WTC11 (cell line): ENCODE measurements around the gene NCCRP1. TPM values are rescaled to one million over a fixed set of nuclear protein-coding genes. Genes with fewer than 3 reads are reported as not detected.

Experiments used
- ATAC-seq: fragments of 200-7000 bp; cut with Tn5 transposase; 2 replicates; pipeline ENCODE4 v1.10.0; 2021; ENCODE audit warnings: mild to moderate bottlenecking, moderate library complexity
- CTCF ChIA-PET: fragments of 300-600 bp; sonication (Branson Sonifier 250); formaldehyde crosslinking; loops from one replicate; lab custom pipeline; 2021; ENCODE audit warnings: antibody characterized with exemption; lab: Charles Lee
- POLR2A ChIA-PET: fragments of 350-600 bp; sonication (Branson Sonifier 250); formaldehyde crosslinking; loops from one replicate; lab custom pipeline; 2021; ENCODE audit warnings: antibody characterized with exemption; lab: Charles Lee
- DNase-seq: peaks from one replicate; pipeline ENCODE4 v3.0.0; 2021; ENCODE audit warnings: low spot score
- H3K27ac Mint-ChIP-seq: 2 replicates; pipeline ENCODE4 v1.8.0; 2021; ENCODE audit warnings: mixed read lengths
- H3K27me3 Mint-ChIP-seq: 2 replicates; pipeline ENCODE4 v1.8.0; 2021; ENCODE audit warnings: low read depth, mild to moderate bottlenecking, moderate library complexity, mixed read lengths
- H3K36me3 Mint-ChIP-seq: 2 replicates; pipeline ENCODE4 v1.8.0; 2021; ENCODE audit warnings: mixed read lengths
- H3K4me1 Mint-ChIP-seq: 2 replicates; pipeline ENCODE4 v1.8.0; 2022; ENCODE audit warnings: mixed read lengths
- H3K4me3 Mint-ChIP-seq: 2 replicates; pipeline ENCODE4 v1.8.0; 2021; ENCODE audit warnings: mild to moderate bottlenecking, moderate library complexity, mixed read lengths
- H3K9me3 Mint-ChIP-seq: 2 replicates; pipeline ENCODE4 v1.8.0; 2021; ENCODE audit warnings: mixed read lengths
- ATF1 ChIP-seq: sonication (generic); formaldehyde crosslinking; IDR thresholded peaks from 2 replicates; pipeline ENCODE4 v1.8.1; 2023; ENCODE audit warnings: mild to moderate bottlenecking, moderate library complexity, missing genetic modification reagents
- CBFB ChIP-seq: sonication (generic); formaldehyde crosslinking; IDR thresholded peaks from 2 replicates; pipeline ENCODE4 v1.8.1; 2022; ENCODE audit warnings: mild to moderate bottlenecking, low read depth, missing genetic modification reagents
- ESRRA ChIP-seq: sonication (generic); formaldehyde crosslinking; IDR thresholded peaks from 2 replicates; pipeline ENCODE4 v1.8.1; 2022; ENCODE audit warnings: mild to moderate bottlenecking, missing genetic modification reagents, borderline replicate concordance
- GRHL2 ChIP-seq: fragments of 250-450 bp; sonication (Bioruptor Pico); IDR thresholded peaks from 2 replicates; pipeline ENCODE4 v1.8.0; 2022; ENCODE audit warnings: mild to moderate bottlenecking, moderate library complexity; ENCODE audit not compliant: insufficient replicate concordance, severe bottlenecking
- HMGXB4 ChIP-seq: sonication (generic); formaldehyde crosslinking; IDR thresholded peaks from 2 replicates; pipeline ENCODE4 v1.8.1; 2023; ENCODE audit warnings: mild to moderate bottlenecking, moderate library complexity, missing genetic modification reagents
- JAZF1 ChIP-seq: fragments of 250-450 bp; sonication (Bioruptor Pico); IDR thresholded peaks from 2 replicates; pipeline ENCODE4 v1.9.0; 2021; ENCODE audit warnings: moderate library complexity, mild to moderate bottlenecking, inconsistent platforms
- KAT7 ChIP-seq: sonication (generic); formaldehyde crosslinking; IDR thresholded peaks from 2 replicates; pipeline ENCODE4 v1.8.1; 2023; ENCODE audit warnings: missing genetic modification reagents, mild to moderate bottlenecking, borderline replicate concordance
- MLX ChIP-seq: sonication (generic); formaldehyde crosslinking; IDR thresholded peaks from 2 replicates; pipeline ENCODE4 v1.8.1; 2023; ENCODE audit warnings: mild to moderate bottlenecking, missing genetic modification reagents, moderate library complexity
- MXD4 ChIP-seq: fragments of 250-450 bp; sonication (Bioruptor Pico); IDR thresholded peaks from 2 replicates; pipeline ENCODE4 v1.8.0; 2021; ENCODE audit warnings: mild to moderate bottlenecking, moderate library complexity, borderline replicate concordance
- NFYB ChIP-seq: sonication (generic); formaldehyde crosslinking; conservative IDR thresholded peaks from 2 replicates; pipeline ENCODE4 v1.8.0; 2022; ENCODE audit warnings: low read depth, missing genetic modification reagents
- RORB ChIP-seq: fragments of 250-450 bp; sonication (Bioruptor Pico); IDR thresholded peaks from 2 replicates; pipeline ENCODE4 v1.9.0; 2021; ENCODE audit warnings: mild to moderate bottlenecking
- SP1 ChIP-seq: sonication (generic); formaldehyde crosslinking; conservative IDR thresholded peaks from 2 replicates; pipeline ENCODE4 v1.8.1; 2022; ENCODE audit warnings: missing genetic modification reagents
- ZNF121 ChIP-seq: sonication (generic); formaldehyde crosslinking; IDR thresholded peaks from 2 replicates; pipeline ENCODE4 v1.8.0; 2023; ENCODE audit warnings: missing genetic modification reagents
- ZNF425 ChIP-seq: fragments of 250-450 bp; sonication (Bioruptor Pico); conservative IDR thresholded peaks from 2 replicates; pipeline ENCODE4 v1.9.0; 2021; ENCODE audit warnings: mild to moderate bottlenecking
- ZNF512 ChIP-seq: sonication (generic); formaldehyde crosslinking; IDR thresholded peaks from 2 replicates; pipeline ENCODE4 v1.8.1; 2022; ENCODE audit warnings: missing genetic modification reagents, borderline replicate concordance
- ZNF532 ChIP-seq: fragments of 250-450 bp; sonication (Bioruptor Pico); IDR thresholded peaks from 2 replicates; pipeline ENCODE4 v1.9.0; 2021; ENCODE audit warnings: mild to moderate bottlenecking, borderline replicate concordance
- total RNA-seq: library from RNA; stranded (reverse); gene quantifications from 3 replicates; pipeline ENCODE4 v1.2.3, GENCODE V29; 2021
- TF ChIP-seq, protein P1 (sequence below): sonication (generic); formaldehyde crosslinking; conservative IDR thresholded peaks from 2 replicates; pipeline ENCODE4 v1.8.1; 2022; ENCODE audit warnings: mild to moderate bottlenecking, missing genetic modification reagents
- TF ChIP-seq, protein P2 (sequence below): fragments of 250-450 bp; sonication (Bioruptor Pico); IDR thresholded peaks from 2 replicates; pipeline ENCODE4 v1.9.0; 2021; ENCODE audit warnings: moderate library complexity, mild to moderate bottlenecking, inconsistent platforms, borderline replicate concordance

NCCRP1 gene
- total RNA-seq, 1 experiment from 2014 or later, result 2.0 TPM

GRCh38 chr19:39187552-39187943 lies 9.2 kb upstream of the NCCRP1 start:
- peak; percentile 44 for ATAC-seq
- CTCF ChIA-PET, result interaction anchor here (0.6 to 3.3 kb wide), 16 partner anchors 8 to 517 kb away, joined by 3 to 23 read pairs (median 4); partner anchors contain the start of genes NCCRP1, PAK4 and SYCN
- TF ChIP-seq HMGXB4 (CRISPR knock-in tag) (no peak), MLX (CRISPR knock-in tag) (no peak), ZNF512 (CRISPR knock-in tag) (no peak), KAT7 (no peak), RORB (CRISPR knock-in tag) (no peak), ESRRA (CRISPR knock-in tag) (no peak), ZNF121 (CRISPR knock-in tag) (no peak), SP1 (no peak), ZNF532 (no peak), GRHL2 (no peak), NFYB (no peak), CBFB (CRISPR knock-in tag) (no peak), JAZF1 (CRISPR knock-in tag) (no peak), MXD4 (CRISPR knock-in tag) (no peak), ATF1 (CRISPR knock-in tag) (no peak), ZNF425 (CRISPR knock-in tag) (no peak)
- TF ChIP-seq, protein P1, sequence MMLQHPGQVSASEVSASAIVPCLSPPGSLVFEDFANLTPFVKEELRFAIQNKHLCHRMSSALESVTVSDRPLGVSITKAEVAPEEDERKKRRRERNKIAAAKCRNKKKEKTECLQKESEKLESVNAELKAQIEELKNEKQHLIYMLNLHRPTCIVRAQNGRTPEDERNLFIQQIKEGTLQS (CRISPR knock-in tag), result no peak
- TF ChIP-seq, protein P2, sequence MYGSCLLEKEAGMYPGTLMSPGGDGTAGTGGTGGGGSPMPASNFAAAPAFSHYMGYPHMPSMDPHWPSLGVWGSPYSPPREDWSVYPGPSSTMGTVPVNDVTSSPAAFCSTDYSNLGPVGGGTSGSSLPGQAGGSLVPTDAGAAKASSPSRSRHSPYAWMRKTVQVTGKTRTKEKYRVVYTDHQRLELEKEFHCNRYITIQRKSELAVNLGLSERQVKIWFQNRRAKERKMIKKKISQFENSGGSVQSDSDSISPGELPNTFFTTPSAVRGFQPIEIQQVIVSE (CRISPR knock-in tag), result no peak
- H3K27me3 Mint-ChIP-seq, result peaks cover 2% of the 10 kb centered on the region; the same call in 1 of the 2 replicates
- H3K9me3 Mint-ChIP-seq, result no peaks in the 10 kb centered on the region
- no peaks in the 10 kb centered on the region for H3K4me1 Mint-ChIP-seq
- no peak for DNase-seq
- POLR2A ChIA-PET, result no interaction called here
- no peaks in the 10 kb centered on the region; the same call in 1 of the 2 replicates for H3K36me3 Mint-ChIP-seq
- H3K27ac Mint-ChIP-seq, result 0 out of 2 replicates have a peak overlapping the region, but pooled peaks have one; percentile 50
- H3K4me3 Mint-ChIP-seq, result no peak overlapping the region
